Subcutaneous adipose tissue (tissue), 4 donors: ENCODE data around the gene SEMA4B. TPM values are rescaled to one million over a fixed set of nuclear protein-coding genes. Genes with fewer than 3 reads are reported as not detected.

Experiments used
- CTCF ChIP-seq: fragments of 450-650 bp; IDR thresholded peaks from one replicate; pipeline ENCODE4 v1.5.1; 2016; ENCODE audit warnings: low read depth, mild to moderate bottlenecking, control low read depth, antibody characterized with exemption, moderate library complexity
- total RNA-seq, 4 donors: library from RNA; depleted of rRNA; stranded (reverse); fragments of >200 nt; gene quantifications; one replicate each; pipeline ENCODE4 v1.1.0, GENCODE V29; 2016

SEMA4B gene
- total RNA-seq, 4 donors from 2014 or later: 4.4 to 13.4 (median 12.5) TPM

GRCh38 chr15:90225504-90226234 lies 24.5 kb downstream of the SEMA4B start:
- TF ChIP-seq CTCF: no peak

- TF ChIP-seq CTCF: no peak
These were observed 26.2 kb downstream of the SEMA4B start for GRCh38 chr15:90227336-90227735.

DNA sequence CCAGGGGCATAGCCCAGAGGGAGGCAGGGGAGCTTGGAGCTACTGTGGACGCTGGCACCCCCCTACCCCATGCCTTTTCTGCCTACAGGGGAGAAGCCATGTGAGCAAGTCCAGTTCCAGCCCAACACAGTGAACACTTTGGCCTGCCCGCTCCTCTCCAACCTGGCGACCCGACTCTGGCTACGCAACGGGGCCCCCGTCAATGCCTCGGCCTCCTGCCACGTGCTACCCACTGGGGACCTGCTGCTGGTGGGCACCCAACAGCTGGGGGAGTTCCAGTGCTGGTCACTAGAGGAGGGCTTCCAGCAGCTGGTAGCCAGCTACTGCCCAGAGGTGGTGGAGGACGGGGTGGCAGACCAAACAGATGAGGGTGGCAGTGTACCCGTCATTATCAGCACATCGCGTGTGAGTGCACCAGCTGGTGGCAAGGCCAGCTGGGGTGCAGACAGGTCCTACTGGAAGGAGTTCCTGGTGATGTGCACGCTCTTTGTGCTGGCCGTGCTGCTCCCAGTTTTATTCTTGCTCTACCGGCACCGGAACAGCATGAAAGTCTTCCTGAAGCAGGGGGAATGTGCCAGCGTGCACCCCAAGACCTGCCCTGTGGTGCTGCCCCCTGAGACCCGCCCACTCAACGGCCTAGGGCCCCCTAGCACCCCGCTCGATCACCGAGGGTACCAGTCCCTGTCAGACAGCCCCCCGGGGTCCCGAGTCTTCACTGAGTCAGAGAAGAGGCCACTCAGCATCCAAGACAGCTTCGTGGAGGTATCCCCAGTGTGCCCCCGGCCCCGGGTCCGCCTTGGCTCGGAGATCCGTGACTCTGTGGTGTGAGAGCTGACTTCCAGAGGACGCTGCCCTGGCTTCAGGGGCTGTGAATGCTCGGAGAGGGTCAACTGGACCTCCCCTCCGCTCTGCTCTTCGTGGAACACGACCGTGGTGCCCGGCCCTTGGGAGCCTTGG lies 27.0 kb downstream of the SEMA4B start:
- TF ChIP-seq CTCF: no peak

DNA sequence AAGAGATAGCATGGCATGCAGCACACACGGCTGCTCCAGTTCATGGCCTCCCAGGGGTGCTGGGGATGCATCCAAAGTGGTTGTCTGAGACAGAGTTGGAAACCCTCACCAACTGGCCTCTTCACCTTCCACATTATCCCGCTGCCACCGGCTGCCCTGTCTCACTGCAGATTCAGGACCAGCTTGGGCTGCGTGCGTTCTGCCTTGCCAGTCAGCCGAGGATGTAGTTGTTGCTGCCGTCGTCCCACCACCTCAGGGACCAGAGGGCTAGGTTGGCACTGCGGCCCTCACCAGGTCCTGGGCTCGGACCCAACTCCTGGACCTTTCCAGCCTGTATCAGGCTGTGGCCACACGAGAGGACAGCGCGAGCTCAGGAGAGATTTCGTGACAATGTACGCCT lies 27.8 kb downstream of the SEMA4B start:
- TF ChIP-seq CTCF: no peak

DNA sequence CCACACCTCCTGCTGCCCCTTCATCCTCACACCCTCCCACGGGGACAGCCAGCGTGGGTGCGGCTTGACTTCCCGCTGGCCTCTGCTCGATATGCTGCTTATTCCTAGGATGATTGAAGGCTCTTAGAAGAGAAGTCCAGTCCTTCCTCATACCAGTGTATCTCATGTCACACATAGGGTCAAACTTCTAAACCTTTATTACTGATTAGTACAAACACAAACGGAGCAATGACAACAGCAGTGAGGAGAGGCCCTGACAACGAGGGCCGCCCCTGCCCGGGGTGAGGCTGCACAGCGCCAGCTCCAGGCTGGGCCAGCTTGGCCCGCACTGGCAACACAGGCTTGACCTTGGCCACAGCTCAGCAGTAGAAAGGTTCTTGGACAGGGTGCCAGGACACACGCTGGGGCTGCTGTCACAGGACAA lies 29.0 kb downstream of the SEMA4B start:
- no peak for TF ChIP-seq CTCF

DNA sequence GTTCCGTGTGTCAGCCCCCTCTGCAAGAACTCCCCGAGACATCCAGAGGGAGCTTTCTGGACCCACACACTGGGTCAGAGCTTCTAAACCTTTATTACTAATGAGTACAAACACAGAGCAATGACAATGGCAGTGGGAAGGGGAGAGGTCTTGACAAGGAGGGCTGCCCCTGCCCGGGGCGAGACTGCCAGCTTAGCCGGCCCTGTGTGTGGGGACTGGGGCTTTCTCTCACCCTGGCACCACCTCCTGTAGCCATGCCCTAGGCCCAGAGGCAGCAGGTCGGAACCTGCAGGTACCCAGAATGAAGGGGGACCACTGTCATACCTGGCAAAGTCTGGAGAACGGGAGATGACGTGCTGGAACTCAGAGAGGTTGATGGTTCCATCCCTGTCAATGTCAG lies 29.5 kb downstream of the SEMA4B start:
- TF ChIP-seq CTCF: no peak
